DOHH2 (cell line): ENCODE measurements around the gene DAZAP1.

Experiments used
- H3F3A ChIP-seq: fragments of 200-600 bp; sonication (generic), shearing (Covaris generic); 2 replicates; pipeline ENCODE4 v1.6.0; 2016; ENCODE audit warnings: antibody characterized with exemption, mild to moderate bottlenecking; ENCODE audit not compliant: control insufficient read depth, insufficient read depth
- H3K27ac ChIP-seq: fragments of 200-600 bp; sonication (generic); 2 replicates; pipeline ENCODE4 v1.5.1; 2014; ENCODE audit warnings: low read depth, mild to moderate bottlenecking, low read length, moderate library complexity
- H3K27me3 ChIP-seq: fragments of 200-600 bp; sonication (generic); 2 replicates; pipeline ENCODE4 v1.6.1; 2014; ENCODE audit warnings: mild to moderate bottlenecking, low read length, mixed read lengths; ENCODE audit not compliant: control insufficient read depth
- H3K36me3 ChIP-seq: fragments of 200-600 bp; sonication (generic); 2 replicates; pipeline ENCODE4 v1.6.1; 2014; ENCODE audit warnings: mild to moderate bottlenecking, low read length, moderate library complexity, mixed read lengths; ENCODE audit not compliant: control insufficient read depth
- H3K4me1 ChIP-seq: fragments of 200-600 bp; sonication (generic); 2 replicates; pipeline ENCODE4 v1.6.1; 2014; ENCODE audit warnings: mild to moderate bottlenecking, low read length, mixed read lengths; ENCODE audit not compliant: control insufficient read depth
- H3K4me2 ChIP-seq: fragments of 200-600 bp; sonication (generic); 2 replicates; pipeline ENCODE4 v1.6.0; 2014; ENCODE audit warnings: mild to moderate bottlenecking, low read length, moderate library complexity
- H3K4me3 ChIP-seq: fragments of 200-600 bp; sonication (generic); 2 replicates; pipeline ENCODE4 v1.5.1; 2014; ENCODE audit warnings: mild to moderate bottlenecking, low read length, mixed read lengths
- H3K79me2 ChIP-seq: fragments of 200-600 bp; sonication (generic); 2 replicates; pipeline ENCODE4 v1.6.1; 2014; ENCODE audit warnings: mild to moderate bottlenecking, low read length, mixed read lengths; ENCODE audit not compliant: control insufficient read depth
- H3K9me2 ChIP-seq: fragments of 200-600 bp; sonication (generic); replicated peaks from 2 replicates; pipeline ENCODE4 v1.6.1; 2014; ENCODE audit warnings: mild to moderate bottlenecking, low read length, mixed read lengths; ENCODE audit not compliant: control insufficient read depth
- H3K9me3 ChIP-seq: fragments of 200-600 bp; sonication (generic); 2 replicates; pipeline ENCODE4 v1.6.1; 2014; ENCODE audit warnings: antibody characterized with exemption, low read length, mixed read lengths; ENCODE audit not compliant: control insufficient read depth, insufficient read depth
- H4K20me1 ChIP-seq: fragments of 200-600 bp; sonication (generic); 2 replicates; pipeline ENCODE4 v1.6.0; 2014; ENCODE audit warnings: low read depth, mild to moderate bottlenecking, antibody characterized with exemption, low read length, moderate library complexity; ENCODE audit not compliant: control insufficient read depth, insufficient read depth
- EZH2phosphoT487 ChIP-seq: fragments of 200-600 bp; sonication (generic); IDR thresholded peaks from 2 replicates; pipeline ENCODE4 v1.6.1; 2017; ENCODE audit warnings: borderline replicate concordance, mild to moderate bottlenecking, antibody characterized with exemption, low read length, moderate library complexity, mixed read lengths
- TF ChIP-seq, protein P1 (sequence below): fragments of 200-600 bp; sonication (generic); IDR thresholded peaks from one replicate; pipeline ENCODE4 v1.5.1; 2014; ENCODE audit warnings: antibody characterized with exemption, mild to moderate bottlenecking, low read depth, low read length; ENCODE audit not compliant: poor library complexity, severe bottlenecking

DAZAP1 gene

DNA sequence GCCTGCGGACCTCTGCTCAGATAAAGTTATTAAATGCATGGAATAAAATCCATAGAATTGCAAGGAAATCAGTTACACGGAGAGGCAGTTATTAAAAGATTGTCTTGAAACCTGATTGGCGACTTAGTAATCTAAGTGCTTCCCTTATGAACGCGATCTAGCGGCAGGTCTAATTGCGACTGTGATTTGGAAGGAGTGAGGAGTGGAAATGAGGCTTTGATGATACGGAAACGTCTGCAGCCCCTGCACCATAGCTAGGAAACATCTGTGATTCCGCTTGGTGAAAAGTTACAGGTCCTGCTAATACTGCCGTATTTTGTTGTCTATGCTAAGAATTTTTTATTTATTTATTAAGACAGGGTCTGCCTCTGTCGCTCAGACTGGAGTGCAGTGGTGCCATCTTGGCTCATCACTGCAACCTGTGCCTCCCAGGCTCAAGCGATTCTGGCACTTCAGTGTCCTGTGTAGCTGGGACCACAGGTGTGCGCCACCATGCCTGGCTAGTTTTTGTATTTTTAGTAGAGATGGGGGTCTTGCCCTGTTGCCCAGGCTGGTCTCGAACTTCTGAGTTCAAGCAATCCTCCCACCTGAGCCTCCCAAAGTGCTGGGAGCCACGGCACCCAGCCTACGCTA lies 22.8 kb upstream of the DAZAP1 start:
- Histone ChIP-seq H3K9me3 (no peaks in the 10 kb centered on the region), H3K27me3 (no peaks in the 10 kb centered on the region), H3K27ac (peak overlapping the region; percentile 70), H3K9me2 (no peaks in the 10 kb centered on the region), H3K4me3 (peak overlapping the region; percentile 100), H4K20me1 (no peaks in the 10 kb centered on the region), H3K4me2 (peak overlapping the region; percentile 97), H3K79me2 (peaks cover 42% of the 10 kb centered on the region), H3F3A (peaks cover 3% of the 10 kb centered on the region; the same call in 1 of the 2 replicates), H3K4me1 (peaks cover 15% of the 10 kb centered on the region), H3K36me3 (peaks cover 27% of the 10 kb centered on the region)
- no peak for TF ChIP-seq EZH2phosphoT487
- TF ChIP-seq, protein P1, sequence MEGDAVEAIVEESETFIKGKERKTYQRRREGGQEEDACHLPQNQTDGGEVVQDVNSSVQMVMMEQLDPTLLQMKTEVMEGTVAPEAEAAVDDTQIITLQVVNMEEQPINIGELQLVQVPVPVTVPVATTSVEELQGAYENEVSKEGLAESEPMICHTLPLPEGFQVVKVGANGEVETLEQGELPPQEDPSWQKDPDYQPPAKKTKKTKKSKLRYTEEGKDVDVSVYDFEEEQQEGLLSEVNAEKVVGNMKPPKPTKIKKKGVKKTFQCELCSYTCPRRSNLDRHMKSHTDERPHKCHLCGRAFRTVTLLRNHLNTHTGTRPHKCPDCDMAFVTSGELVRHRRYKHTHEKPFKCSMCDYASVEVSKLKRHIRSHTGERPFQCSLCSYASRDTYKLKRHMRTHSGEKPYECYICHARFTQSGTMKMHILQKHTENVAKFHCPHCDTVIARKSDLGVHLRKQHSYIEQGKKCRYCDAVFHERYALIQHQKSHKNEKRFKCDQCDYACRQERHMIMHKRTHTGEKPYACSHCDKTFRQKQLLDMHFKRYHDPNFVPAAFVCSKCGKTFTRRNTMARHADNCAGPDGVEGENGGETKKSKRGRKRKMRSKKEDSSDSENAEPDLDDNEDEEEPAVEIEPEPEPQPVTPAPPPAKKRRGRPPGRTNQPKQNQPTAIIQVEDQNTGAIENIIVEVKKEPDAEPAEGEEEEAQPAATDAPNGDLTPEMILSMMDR, result no peak

DNA sequence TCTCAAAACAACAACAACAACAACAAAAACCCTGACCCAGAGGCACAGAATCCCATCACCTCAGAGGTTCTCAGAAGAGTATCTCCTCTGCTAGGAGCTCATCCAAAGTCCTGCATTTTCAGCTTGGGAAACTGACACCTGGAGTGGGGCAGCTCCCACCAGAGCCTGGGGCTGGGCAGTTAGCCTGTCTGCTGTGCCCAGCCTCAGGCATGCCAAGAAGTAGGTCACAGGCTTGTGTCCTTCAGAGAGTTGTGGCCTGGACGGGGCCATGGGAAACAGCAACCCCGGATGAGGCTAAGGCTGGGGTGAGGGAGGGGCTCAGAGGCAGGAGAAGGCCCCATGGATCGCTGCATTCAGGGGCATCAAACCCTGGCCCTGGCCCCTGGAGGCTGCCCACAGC lies 21.6 kb upstream of the DAZAP1 start:
- Histone ChIP-seq H3K27me3 (no peaks in the 10 kb centered on the region), H3K4me1 (peaks cover 15% of the 10 kb centered on the region), H3K9me2 (no peaks in the 10 kb centered on the region), H3K4me2 (no peak overlapping the region), H3K4me3 (no peak overlapping the region), H3K27ac (no peak overlapping the region), H3K9me3 (no peaks in the 10 kb centered on the region), H3K79me2 (peaks cover 42% of the 10 kb centered on the region), H4K20me1 (no peaks in the 10 kb centered on the region), H3F3A (peaks cover 3% of the 10 kb centered on the region; the same call in 1 of the 2 replicates), H3K36me3 (peaks cover 33% of the 10 kb centered on the region)
- TF ChIP-seq EZH2phosphoT487, result no peak
- TF ChIP-seq, protein P1, result no peak

DNA sequence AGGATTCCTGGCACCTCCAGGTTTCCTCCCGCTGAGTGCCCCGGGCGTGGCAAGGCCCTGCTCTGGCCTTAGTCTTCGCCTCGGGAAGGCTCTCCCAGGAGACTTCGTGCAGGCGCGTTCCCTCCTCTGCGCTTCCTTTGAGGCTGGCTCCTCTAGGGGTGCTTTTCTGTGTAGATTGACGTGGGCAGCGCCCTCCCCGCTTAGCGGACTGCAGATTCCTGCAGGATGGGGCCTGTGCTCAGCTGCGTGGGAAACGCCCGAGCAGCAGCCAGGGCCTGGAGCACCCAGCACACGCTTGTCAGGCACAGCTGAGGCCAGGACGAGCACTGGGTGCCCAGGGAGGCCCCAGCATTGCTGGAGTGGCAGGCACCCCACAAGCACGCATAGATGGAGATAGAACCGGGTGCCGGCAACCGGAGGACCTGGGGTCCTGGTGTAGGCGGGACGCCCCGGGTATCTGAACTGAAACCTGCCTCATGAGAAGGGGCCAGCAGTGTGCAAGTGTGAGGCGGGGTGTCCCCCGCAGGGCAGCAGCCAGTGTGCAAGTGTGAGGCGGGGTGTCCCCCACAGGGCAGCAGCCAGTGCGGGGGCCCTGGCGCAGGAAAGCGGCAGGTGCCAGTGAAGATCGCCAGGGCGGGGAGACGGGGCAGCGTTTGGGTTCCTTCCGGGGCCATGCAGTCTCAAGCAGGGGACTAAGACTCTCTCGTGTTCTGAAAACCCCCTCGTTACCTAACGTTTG lies 20.3 kb upstream of the DAZAP1 start:
- no peak overlapping the region for H3K4me3 ChIP-seq
- no peaks in the 10 kb centered on the region for H3K27me3 ChIP-seq
- no peaks in the 10 kb centered on the region for H3K9me2 ChIP-seq
- H3K4me2 ChIP-seq, result no peak overlapping the region
- peaks cover 42% of the 10 kb centered on the region for H3K79me2 ChIP-seq
- no peaks in the 10 kb centered on the region for H3K9me3 ChIP-seq
- peaks cover 15% of the 10 kb centered on the region for H3K4me1 ChIP-seq
- no peak overlapping the region for H3K27ac ChIP-seq
- no peaks in the 10 kb centered on the region for H4K20me1 ChIP-seq
- TF ChIP-seq, protein P1, result no peak
- H3K36me3 ChIP-seq, result peaks cover 37% of the 10 kb centered on the region
- peaks cover 3% of the 10 kb centered on the region; the same call in 1 of the 2 replicates for H3F3A ChIP-seq
